Activated naive CD4-positive, alpha-beta T cell treated with anti-CD3 and anti-CD28 coated beads, Interleukin-2, amount 50 U/mL, for 72 hours (primary cell): ENCODE results near the gene KRT6B. TPM values are rescaled to one million over a fixed set of nuclear protein-coding genes. Genes with fewer than 3 reads are reported as not detected.
"Not testable (repeated sequence)": the region's sequence is repeated elsewhere in the genome, so short reads cannot be mapped to it uniquely, and the experiment has no call there.

Source experiments
- ATAC-seq, 2 donors: fragments of 150-1000 bp; cut with Tn5 transposase; 2 replicates each; pipeline ENCODE4 v1.10.0; 2021; ENCODE audit warnings: mild to moderate bottlenecking in 2 of 2, moderate library complexity in 2 of 2
- DNase-seq, 2 donors: peaks; one replicate each; pipeline ENCODE4 v3.0.0; 2021 to 2022; ENCODE audit warnings: low spot score in 2 of 2
- H3K27ac Mint-ChIP-seq, 2 donors: one replicate each; pipeline ENCODE4 v1.8.0; 2022; ENCODE audit warnings: mild to moderate bottlenecking in 2 of 2, mixed read lengths in 2 of 2
- H3K36me3 Mint-ChIP-seq, 2 donors: one replicate each; pipeline ENCODE4 v1.8.0; 2022; ENCODE audit warnings: mixed read lengths in 2 of 2
- H3K9me3 Mint-ChIP-seq, 2 donors: one replicate each; pipeline ENCODE4 v1.8.0; 2022; ENCODE audit warnings: mixed read lengths in 2 of 2
- total RNA-seq, 2 donors: library from RNA; stranded (reverse); gene quantifications; one replicate each; pipeline ENCODE4 v1.2.3, GENCODE V29; 2022

The KRT6B gene
- total RNA-seq, 2 donors from 2014 or later: not detected

DNA sequence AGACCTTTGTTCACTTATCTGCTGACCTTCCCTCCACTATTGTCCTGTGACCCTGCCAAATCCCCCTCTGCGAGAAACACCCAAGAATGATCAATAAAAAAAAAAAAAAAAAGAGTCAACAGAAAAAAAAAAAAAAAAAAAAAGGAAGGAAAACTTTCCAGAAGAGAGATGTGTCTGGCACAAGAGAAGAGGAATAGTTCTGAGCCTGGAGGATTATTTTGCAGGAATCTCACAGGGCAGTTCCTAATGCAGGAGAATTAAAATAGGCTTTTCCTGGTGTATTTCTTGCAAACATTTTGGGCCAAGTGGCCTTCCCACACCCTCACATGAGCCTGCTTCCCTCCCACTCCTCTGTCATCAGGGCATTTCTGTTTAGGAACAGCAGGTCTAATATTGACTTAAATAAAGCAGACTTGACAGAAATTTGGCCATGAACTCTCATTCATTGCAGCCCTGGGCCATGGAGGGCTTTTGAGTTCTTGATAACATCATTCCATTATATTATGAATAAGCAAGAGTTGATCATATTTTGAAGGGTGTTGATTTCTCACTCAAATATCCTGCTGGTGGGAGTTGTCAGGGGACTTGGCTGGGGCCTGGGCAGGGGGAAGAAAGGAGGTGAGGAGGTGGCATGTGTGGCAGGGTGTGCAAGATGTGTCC, 41.2 kb downstream of the KRT6B start:
- H3K9me3 Mint-ChIP-seq, H3K27ac Mint-ChIP-seq, ATAC-seq, H3K36me3 Mint-ChIP-seq, DNase-seq: not testable (repeated sequence)

DNA sequence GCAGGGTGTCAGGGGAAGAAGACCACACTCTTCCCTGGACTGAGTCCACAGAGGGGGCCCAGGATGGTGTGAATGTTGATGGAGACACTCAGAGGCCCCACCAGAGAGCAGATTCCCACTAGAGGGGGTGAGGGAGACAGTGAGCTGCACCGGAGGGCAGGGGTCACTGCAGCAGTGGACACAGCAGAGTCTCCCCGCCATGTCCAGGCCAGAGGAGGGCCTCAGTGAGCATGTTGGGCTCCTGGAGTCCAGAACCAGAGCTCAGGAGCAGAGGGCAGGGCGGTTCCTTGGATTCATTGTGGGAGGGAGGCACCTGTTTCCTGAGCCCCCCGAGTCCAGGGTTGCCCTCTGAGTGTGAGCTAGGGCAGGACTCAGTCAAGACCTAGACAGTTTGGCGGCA, 44.0 kb downstream of the KRT6B start:
- ATAC-seq (no peak), DNase-seq (no peak)
- H3K27ac Mint-ChIP-seq: no peak overlapping the region
- H3K9me3 Mint-ChIP-seq: no peaks in the 10 kb centered on the region
- H3K36me3 Mint-ChIP-seq: no peaks in the 10 kb centered on the region

DNA sequence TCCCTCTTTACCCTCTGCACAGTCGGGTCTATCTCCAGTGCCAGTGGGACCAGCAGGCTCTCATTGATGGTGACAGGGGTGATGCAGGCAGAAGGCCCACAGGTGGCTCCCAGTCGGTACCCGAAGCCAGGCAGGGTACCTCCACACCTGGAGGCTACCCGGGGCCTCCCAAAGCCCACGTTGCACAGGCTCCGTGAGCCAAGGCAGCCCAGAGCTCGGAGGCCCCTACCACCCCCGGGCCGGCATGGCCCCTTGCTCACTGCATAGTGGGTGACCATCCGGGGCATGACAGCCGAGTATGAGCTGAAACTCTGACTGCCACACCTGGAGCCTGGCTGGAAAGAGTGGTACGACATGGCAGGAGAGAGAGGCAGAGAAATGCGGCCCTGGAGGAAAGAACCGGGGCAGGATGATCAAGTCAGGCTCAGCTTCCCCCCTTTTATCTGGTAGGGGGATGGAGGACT, 46.0 kb downstream of the KRT6B start, which contains the start of gene KRT82:
KRT82 (minus strand) TSS at position 414 of the 464 bp plus-strand sequence; CDS start at position 356, 58 bp downstream.
- Mint-ChIP-seq H3K9me3 (no peaks in the 10 kb centered on the region), H3K36me3 (no peaks in the 10 kb centered on the region), H3K27ac (peak within 1 kb of the TSS in 1 of 2 donors; percentile 68)
- ATAC-seq: no peak
- no peak for DNase-seq

DNA sequence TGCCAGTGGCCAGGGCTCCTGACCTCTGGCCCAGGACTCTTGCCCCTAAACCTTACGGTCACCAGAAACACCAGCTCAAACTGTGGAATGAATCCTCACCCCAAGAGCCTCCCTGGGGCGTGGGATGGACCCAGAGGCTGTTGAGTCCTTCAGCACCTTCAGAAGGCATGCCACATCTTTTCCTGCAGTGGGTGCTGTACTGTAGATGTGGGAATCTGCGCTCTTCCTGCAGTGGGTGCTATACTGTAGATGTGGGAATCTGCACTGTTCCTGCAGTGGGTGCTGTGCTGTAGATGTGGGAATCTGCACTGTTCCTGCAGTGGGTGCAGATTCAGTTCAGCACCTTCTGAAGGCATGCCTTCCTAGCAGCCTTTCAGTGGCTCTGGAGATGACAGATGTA, 47.0 kb downstream of the KRT6B start:
- Mint-ChIP-seq H3K9me3 (no peaks in the 10 kb centered on the region), H3K36me3 (no peaks in the 10 kb centered on the region), H3K27ac (no peak overlapping the region)
- ATAC-seq: no peak
- no peak for DNase-seq

DNA sequence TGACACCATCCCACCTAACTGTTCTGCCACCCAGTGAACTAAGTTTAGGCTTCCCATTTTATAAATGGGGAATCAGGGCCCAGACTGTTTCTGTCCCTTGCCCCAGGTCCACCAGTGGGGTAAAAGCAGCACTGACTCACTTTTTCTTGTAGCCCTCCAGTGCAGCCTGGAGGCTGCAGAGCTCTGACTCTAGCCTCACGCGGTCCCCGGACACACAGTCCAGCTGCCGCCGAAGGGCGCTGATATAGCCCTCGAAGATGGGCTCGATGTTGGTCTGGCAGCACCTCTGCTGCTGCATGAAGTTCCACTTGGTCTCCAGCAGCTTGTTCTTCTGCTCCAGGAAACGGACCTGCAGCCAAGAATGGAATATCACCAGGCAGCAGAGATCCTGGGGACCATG, 48.4 kb downstream of the KRT6B start:
- no peaks in the 10 kb centered on the region for H3K9me3 Mint-ChIP-seq
- DNase-seq (no peak), ATAC-seq (no peak)
- no peaks in the 10 kb centered on the region for H3K36me3 Mint-ChIP-seq
- no peak overlapping the region for H3K27ac Mint-ChIP-seq

DNA sequence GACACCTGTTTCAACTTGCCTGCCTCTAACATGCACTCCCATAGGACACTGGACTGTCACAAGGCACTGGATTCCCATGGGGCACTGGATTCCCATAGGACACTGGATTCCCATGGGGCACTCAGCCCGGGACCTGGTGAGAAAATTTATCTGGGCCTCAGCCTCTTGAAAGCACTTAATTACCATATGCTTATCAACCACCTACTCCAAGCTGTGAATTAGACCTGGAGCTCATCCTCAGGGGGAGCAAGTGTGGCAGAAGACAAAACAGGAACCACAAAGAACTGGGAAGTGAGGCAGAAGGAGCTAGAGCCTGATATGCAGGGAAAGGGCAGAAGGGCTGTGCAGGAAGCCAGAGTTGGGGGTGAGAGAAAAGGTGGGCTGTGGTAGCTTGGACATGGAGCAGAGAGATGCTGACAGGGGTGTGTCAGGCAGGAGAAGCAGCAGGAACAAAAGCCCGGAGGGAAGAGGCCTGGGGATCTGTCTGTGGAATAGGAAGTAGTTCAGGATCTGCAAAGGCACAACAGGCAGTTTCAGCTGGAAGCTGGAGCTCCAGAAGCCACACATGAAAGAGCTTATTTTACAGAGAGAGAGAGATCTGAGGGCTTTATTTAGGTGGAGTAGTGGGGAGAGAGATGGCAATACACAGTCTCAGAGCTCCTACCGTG, 48.9 kb downstream of the KRT6B start:
- Mint-ChIP-seq H3K9me3 (no peaks in the 10 kb centered on the region), H3K36me3 (no peaks in the 10 kb centered on the region), H3K27ac (peak overlapping the region in 1 of 2 donors; percentile 44)
- no peak for DNase-seq
- ATAC-seq: no peak

DNA sequence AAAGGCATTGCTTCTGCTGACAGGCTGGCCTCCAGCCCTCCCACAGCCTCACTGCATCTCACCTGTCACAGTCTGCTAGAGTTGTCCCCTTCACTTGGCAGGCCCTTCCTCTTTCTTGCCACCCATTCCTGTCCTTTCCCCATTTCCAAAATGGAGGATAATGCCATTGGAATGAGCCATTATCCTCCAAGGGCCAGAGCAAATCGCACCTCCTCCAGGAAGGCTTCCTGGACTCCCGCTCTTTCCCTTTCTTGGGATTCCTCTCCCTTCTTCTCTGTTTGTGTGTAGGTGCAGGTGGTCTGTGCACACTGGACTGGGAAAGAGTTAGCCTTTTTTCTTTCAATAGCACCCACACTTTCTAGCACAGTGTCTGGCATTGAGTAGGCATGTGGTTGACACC, 49.6 kb downstream of the KRT6B start:
- Mint-ChIP-seq H3K9me3 (no peaks in the 10 kb centered on the region), H3K27ac (no peak overlapping the region), H3K36me3 (no peaks in the 10 kb centered on the region)
- DNase-seq (no peak), ATAC-seq (no peak)

DNA sequence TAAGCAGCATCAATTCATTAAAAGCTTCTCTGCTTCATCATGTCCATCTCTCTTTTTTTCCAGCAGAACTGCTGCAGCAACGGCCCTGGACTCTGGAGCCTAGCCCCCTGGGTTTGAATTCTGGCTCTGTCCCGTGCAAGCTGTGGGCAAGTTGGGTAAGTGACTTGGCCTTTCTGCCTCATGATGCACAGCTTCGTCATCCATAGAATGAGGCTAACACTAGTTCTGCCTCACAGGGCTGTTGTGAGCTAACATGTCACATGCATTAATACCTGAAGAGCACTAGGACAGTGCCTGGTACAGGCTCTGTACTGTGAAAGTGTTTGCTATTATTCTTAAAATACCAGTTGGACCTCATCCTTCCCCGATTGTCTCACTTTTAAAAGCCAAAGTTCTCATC, 50.0 kb downstream of the KRT6B start:
- no peaks in the 10 kb centered on the region for H3K36me3 Mint-ChIP-seq
- DNase-seq (no peak), ATAC-seq (no peak)
- no peak overlapping the region for H3K27ac Mint-ChIP-seq
- no peaks in the 10 kb centered on the region for H3K9me3 Mint-ChIP-seq

DNA sequence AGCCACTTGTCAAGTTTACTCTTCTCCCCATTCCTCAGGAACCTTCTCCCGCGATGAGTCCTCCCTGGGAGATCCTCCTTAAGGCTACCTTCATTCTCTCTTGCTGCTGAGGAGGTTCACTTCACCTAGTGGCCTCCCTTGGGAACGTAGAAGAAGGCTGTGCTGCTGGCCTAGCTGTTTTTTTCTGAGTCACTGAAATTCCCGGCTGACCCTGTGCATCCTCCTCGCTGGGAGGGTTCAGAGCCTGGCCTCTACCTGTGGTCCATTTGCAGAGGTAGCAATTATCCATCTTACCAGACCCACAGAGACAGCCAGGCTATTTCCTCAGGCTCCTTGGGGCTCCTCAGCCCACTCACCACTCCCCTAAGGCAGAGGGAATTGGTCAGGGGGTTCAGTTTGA, 50.4 kb downstream of the KRT6B start:
- ATAC-seq: no peak
- DNase-seq: no peak
- Mint-ChIP-seq H3K27ac (no peak overlapping the region), H3K9me3 (no peaks in the 10 kb centered on the region), H3K36me3 (no peaks in the 10 kb centered on the region)

DNA sequence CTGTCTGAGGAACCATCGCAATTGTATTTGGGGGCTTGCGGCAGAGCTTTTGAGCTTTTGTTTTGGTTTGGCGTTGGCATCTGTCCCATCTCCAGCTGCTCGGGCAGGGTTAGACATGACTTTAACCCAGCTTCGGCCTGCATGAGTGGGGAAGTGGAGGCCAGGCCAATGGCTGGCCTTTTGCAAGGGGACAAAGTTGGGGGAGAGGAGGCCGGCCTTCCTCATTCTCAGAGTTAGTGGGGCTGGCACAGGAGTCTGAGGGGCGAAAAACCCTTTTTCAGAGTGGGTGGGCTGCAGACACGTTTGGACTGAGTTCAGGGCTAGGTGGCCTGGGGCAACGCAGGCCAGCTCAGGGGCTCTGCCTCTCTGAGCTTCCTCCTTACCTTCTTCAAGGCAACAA, 51.0 kb downstream of the KRT6B start:
- ATAC-seq (no peak), DNase-seq (no peak)
- Mint-ChIP-seq H3K27ac (no peak overlapping the region), H3K36me3 (no peaks in the 10 kb centered on the region), H3K9me3 (no peaks in the 10 kb centered on the region)

DNA sequence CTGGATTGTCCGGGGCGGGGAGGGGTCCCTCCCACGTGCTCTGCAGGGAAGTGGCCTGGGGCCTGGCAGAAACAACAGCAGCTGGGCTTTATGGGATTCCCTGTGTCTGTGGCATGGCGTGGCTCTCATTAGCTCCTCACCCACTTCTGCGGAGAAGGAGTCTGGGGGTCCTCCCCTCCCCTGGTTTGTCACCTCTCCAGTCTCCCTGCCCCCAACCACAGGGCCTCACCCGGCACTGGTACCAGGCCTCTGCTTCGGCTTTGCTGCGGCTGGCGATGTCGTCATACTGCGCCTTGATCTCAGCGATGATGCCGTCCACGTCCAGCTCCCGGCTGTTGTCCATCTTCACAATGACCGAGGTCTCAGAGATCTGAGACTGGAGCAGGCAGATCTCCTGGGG, 52.2 kb downstream of the KRT6B start:
- H3K9me3 Mint-ChIP-seq: no peaks in the 10 kb centered on the region
- no peaks in the 10 kb centered on the region for H3K36me3 Mint-ChIP-seq
- ATAC-seq: no peak
- DNase-seq: no peak
- H3K27ac Mint-ChIP-seq: peak overlapping the region in 1 of 2 donors; percentile 40

DNA sequence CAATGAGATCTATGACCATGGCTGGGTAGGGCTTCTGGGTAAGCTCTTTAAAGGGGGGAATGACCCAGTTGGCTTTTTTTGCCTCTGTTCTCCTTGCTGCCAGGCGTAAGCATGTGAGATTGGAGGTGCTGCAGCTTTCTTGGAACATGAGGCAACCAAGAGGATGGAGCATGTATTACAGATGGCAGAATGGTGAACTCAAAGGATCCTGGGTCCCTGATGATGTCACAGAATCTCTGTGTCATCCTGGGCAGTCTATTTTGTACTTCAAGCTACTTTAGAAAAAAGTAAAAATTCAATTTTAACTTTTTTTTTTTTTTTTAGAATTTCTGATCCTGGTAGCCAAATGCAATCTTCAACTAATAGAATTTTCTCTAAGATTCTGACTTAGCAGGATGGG, 53.8 kb downstream of the KRT6B start:
- H3K36me3 Mint-ChIP-seq: no peaks in the 10 kb centered on the region
- no peak for DNase-seq

DNA sequence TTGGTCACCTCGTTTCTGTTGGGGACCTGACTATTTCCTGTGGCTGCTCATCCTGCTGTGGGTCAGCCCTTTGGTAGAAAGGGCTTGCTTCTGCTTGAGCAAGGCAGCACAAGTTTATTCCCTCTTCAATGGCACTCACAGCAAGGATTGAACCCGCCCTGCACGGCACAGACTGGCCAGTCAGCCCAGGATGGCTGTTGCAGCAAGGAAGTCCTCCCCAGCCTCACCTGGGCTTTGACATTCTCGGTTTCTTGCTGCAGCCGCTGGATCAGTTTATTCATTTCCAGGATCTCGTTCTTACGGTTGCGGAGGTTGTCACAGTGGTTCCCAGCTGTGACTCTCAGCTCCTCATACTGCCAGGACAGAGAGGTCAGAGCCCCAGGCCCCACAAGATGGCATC, 55.3 kb downstream of the KRT6B start:
- H3K36me3 Mint-ChIP-seq: no peaks in the 10 kb centered on the region
- DNase-seq: no peak

More for the DNA sequence above, 53.8 kb downstream of the KRT6B start:
- no peak for ATAC-seq
- Mint-ChIP-seq H3K27ac (no peak overlapping the region), H3K9me3 (no peaks in the 10 kb centered on the region)

More for the DNA sequence above, 55.3 kb downstream of the KRT6B start:
- Mint-ChIP-seq H3K9me3 (no peaks in the 10 kb centered on the region), H3K27ac (no peak overlapping the region)
- ATAC-seq: no peak

Other genes with a start within 250 kb of the KRT6B start
- 1 to 10 TPM in 1 of 2 donors, under 1 TPM in 1; 0.36 to 8.0 TPM for gene KRT7, start 218.9 kb downstream of the KRT6B start, total RNA-seq
- under 1 TPM in 1 of 2 donors, not detected in 1; 0.37 TPM for gene KRT86, start 177.5 kb downstream of the KRT6B start, total RNA-seq
- gene KRT81, start 160.6 kb downstream of the KRT6B start, total RNA-seq: not detected
- not detected for gene KRT83, start 130.7 kb downstream of the KRT6B start, total RNA-seq
- gene KRT85, start 84.7 kb downstream of the KRT6B start, total RNA-seq: not detected
- gene KRT84, start 66.5 kb downstream of the KRT6B start, total RNA-seq: not detected
- not detected for gene KRT82, start 45.8 kb downstream of the KRT6B start, total RNA-seq
- not detected for gene KRT75, start 17.8 kb downstream of the KRT6B start, total RNA-seq
- not detected for gene KRT6C, start 21.7 kb upstream of the KRT6B start, total RNA-seq
- gene KRT6A, start 41.1 kb upstream of the KRT6B start, total RNA-seq: not detected
- gene KRT5, start 68.2 kb upstream of the KRT6B start, total RNA-seq: not detected
- gene KRT71, start 101.0 kb upstream of the KRT6B start, total RNA-seq: not detected
- not detected for gene KRT74, start 121.7 kb upstream of the KRT6B start, total RNA-seq
- gene KRT72, start 149.3 kb upstream of the KRT6B start, total RNA-seq: 1 to 10 TPM; 1.4 to 7.7 TPM
- 1 to 10 TPM in 1 of 2 donors, under 1 TPM in 1; 0.98 to 4.9 TPM for gene KRT73, start 166.4 kb upstream of the KRT6B start, total RNA-seq
- gene KRT2, start 200.1 kb upstream of the KRT6B start, total RNA-seq: not detected
- not detected for gene KRT1, start 228.3 kb upstream of the KRT6B start, total RNA-seq